Gastrocnemius medialis (tissue), 4 donors: ENCODE data around the gene CDK2AP2.

Experiments
- CTCF ChIP-seq, 5 experiments: fragments of 450-650 bp in 3 of 5; fragments of 200-600 bp in 2 of 5; sonication (generic) in 2 of 5; IDR thresholded peaks in 4 of 5; conservative IDR thresholded peaks in 1 of 5; 1 replicate in 4 of 5; 2 replicates in 1 of 5; pipeline ENCODE4 v1.5.1; 2016 to 2019; ENCODE audit warnings: antibody characterized with exemption in 5 of 5, mild to moderate bottlenecking in 3 of 5, moderate library complexity in 3 of 5
- POLR2A ChIP-seq, 2 donors: fragments of 450-650 bp; IDR thresholded peaks; one replicate each; pipeline ENCODE4 v1.6.1; 2017; ENCODE audit warnings: antibody characterized with exemption in 2 of 2, mild to moderate bottlenecking in 2 of 2, moderate library complexity in 2 of 2

- TF ChIP-seq POLR2A (IDR thresholded peaks at IDR 0.05) (no peak), CTCF (IDR thresholded peaks at IDR 0.05 in 4 of 5, conservative IDR thresholded peaks at IDR 0.05 in 1 of 5) (no peak)
Observed at GRCh38 chr11:67499808-67500483, 8.0 kb downstream of the CDK2AP2 start.
